ENCODE measurements around the gene DZIP3. TPM values are rescaled to one million over a fixed set of nuclear protein-coding genes. Genes with fewer than 3 reads are reported as not detected.

Gene DZIP3
- total RNA-seq, 1 experiment from 2014 or later = 22.1 TPM

GRCh38 chr3:108728934-108729333, 139.4 kb downstream of the DZIP3 start:
- H4K8ac ChIP-seq (replicated peaks; ENCODE audit: insufficient read length, low read depth, low read length) = no peak overlapping the region
- no peak overlapping the region for H3K23ac ChIP-seq (ENCODE audit: insufficient read length, low read depth, low read length)
- H3K4ac ChIP-seq (ENCODE audit: low read depth, low read length) = no peak overlapping the region
- no peak overlapping the region for H3K4me3 Mint-ChIP-seq
- H3K4me1 Mint-ChIP-seq = peaks cover 3 to 7% of the 10 kb centered on the region in 2 experiments; a peak in 1 of 4 replicates
- H3K36me3 Mint-ChIP-seq (ENCODE audit: insufficient read depth in 1 of 3, low read depth in 3 of 3) = no peaks in the 10 kb centered on the region
- H3K27ac ChIP-seq (ENCODE audit: insufficient read length, low read depth, low read length) = no peak overlapping the region
- H3K27ac Mint-ChIP-seq = no peak overlapping the region
- no peak overlapping the region for H2BK15ac ChIP-seq (ENCODE audit: low read depth, low read length)
- no peaks in the 10 kb centered on the region for H3K23me2 ChIP-seq (ENCODE audit: insufficient read length, low read depth, low read length, poor library complexity, severe bottlenecking)
- H3K27me3 Mint-ChIP-seq (ENCODE audit: low read depth) = no peaks in the 10 kb centered on the region
- no peak overlapping the region for H2BK5ac ChIP-seq (ENCODE audit: insufficient read length, low read length)
- no peak overlapping the region for H3K56ac ChIP-seq (ENCODE audit: insufficient read length, low read depth, low read length)
- H3K79me1 ChIP-seq (ENCODE audit: insufficient read depth, low read depth, low read length, poor library complexity, severe bottlenecking) = no peaks in the 10 kb centered on the region
- WGBS (ENCODE audit: extremely low coverage, insufficient read length, low lambda C conversion rate) = no CpG with 5 or more reads among the region's 1 CpG
- no peak overlapping the region for H3K18ac ChIP-seq (ENCODE audit: insufficient read length, low read depth, low read length)
- H2BK12ac ChIP-seq (ENCODE audit: insufficient read length, low read depth, low read length) = no peak overlapping the region
- H3K79me2 ChIP-seq (ENCODE audit: insufficient read depth, low read length) = no peaks in the 10 kb centered on the region
- H3K14ac ChIP-seq (ENCODE audit: insufficient read depth, low read length) = no peak overlapping the region
- no peak for DNase-seq
- no peaks in the 10 kb centered on the region; the same call in 1 of the 2 replicates for H3K4me1 ChIP-seq (ENCODE audit: insufficient read depth, low read length)
- no peak overlapping the region for H4K5ac ChIP-seq (ENCODE audit: insufficient read length, low read depth, low read length)
- H2BK120ac ChIP-seq (ENCODE audit: low read depth, low read length, poor library complexity, severe bottlenecking) = no peak overlapping the region
- no peaks in the 10 kb centered on the region; a peak in 1 of 5 replicates for H3K9me3 Mint-ChIP-seq
- no peaks in the 10 kb centered on the region for H3K27me3 ChIP-seq (ENCODE audit: insufficient read depth, low read length)
- no peak overlapping the region for H4K91ac ChIP-seq (ENCODE audit: insufficient read length, low read depth, low read length)
- no peak overlapping the region for H2AFZ ChIP-seq (ENCODE audit: low read length)
- H3K4me2 ChIP-seq (ENCODE audit: insufficient read depth, insufficient read length, low read length) = no peak overlapping the region
- no peak overlapping the region for H3T11ph ChIP-seq (ENCODE audit: low read length)
- no peak overlapping the region for H2BK20ac ChIP-seq (ENCODE audit: low read depth, low read length, poor library complexity, severe bottlenecking)
- H2AK5ac ChIP-seq (ENCODE audit: insufficient read length, low read length) = no peak overlapping the region
- H3K9ac ChIP-seq (ENCODE audit: extremely low read depth, insufficient read length, low read length) = no peak overlapping the region
- no peak for TF ChIP-seq CTCF (conservative IDR thresholded peaks at IDR 0.05)
- H4K20me1 ChIP-seq (ENCODE audit: control insufficient read depth, insufficient read depth, insufficient read length) = no peaks in the 10 kb centered on the region
- no peaks in the 10 kb centered on the region for H3K9me3 ChIP-seq (ENCODE audit: control insufficient read depth, low read depth, low read length)

All from H9 (cell line).